ENCODE data around the gene NCKAP5.

NCKAP5 gene

DNA sequence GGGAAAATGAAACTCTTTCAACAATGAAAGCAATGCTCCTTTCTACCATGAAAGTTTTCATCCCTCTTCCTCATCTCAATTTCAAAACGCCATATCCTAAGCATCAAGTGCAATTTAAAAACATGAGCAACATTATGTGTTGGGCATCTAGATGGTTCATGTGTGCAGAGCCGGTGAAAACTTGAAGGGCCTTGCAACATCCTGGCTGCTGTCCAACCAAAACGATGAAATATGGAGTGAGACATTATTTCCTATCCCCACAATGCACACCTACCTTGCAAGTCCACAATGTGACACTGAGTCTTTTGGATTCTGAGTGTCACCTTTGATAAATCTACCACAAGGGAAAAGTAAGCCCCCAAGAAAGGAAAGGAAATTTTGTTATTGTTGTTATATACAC, 110.0 kb downstream of the NCKAP5 start:
- no peak for DNase-seq (ENCODE audit: low read depth)

DNA sequence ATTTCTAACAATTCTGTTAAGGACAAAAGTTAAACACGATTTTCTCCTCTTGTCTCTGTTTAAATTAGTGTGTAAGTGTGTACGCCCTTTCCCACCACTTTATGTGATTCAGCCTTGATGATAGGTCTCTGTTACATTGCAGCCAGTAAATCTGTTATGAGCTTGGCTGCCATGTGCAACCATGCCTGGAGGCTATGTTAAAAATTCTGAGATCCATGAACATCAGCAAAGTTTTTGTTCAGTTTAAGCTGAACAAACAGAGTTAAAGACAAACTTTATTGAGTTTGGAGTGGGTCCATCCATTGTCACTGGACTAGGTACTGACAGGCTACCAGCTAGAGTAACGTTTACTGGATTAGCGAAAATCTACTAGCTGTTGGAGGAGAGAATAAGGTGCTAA, 110.4 kb downstream of the NCKAP5 start:
- DNase-seq (ENCODE audit: low read depth), result no peak

DNA sequence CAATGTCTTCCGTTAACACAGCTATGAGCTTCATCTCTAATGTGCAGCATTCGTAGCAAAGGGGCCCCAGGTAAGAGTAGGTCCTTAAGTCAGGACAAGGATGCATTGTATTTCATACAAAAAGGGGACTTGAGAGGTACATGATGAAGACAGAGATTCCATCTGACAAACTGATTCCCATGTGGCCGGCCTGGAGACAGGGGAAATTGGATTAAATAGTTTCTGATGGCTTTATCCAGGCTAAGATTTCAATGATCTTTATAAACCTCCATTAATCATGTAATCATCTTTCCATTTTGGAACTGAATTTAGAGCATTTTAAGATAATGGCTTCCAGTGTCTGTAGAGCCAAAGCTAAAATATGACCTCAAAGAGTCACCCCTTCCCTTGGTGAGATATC, 111.3 kb downstream of the NCKAP5 start:
- no peak for DNase-seq (ENCODE audit: low read depth)

DNA sequence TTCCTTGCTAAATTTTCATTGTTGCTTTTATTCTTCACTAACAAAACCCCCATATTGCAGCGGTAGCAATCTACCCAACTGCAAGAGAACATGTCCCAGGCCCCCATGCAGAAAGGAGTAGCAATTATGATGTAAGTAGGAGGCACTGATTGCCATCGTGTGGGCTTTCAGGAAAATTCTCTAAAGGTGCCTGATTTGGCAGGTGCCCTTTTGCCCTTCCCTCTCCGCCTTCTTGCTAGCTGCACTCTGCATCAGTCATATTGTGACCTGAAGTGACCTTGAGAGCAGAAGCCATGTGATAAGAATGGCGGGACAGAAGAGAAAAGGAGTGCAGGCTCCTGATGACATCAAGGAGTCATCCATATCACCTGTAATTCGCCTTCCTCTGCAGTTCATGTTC, 112.1 kb downstream of the NCKAP5 start:
- no peak for DNase-seq (ENCODE audit: low read depth)

DNA sequence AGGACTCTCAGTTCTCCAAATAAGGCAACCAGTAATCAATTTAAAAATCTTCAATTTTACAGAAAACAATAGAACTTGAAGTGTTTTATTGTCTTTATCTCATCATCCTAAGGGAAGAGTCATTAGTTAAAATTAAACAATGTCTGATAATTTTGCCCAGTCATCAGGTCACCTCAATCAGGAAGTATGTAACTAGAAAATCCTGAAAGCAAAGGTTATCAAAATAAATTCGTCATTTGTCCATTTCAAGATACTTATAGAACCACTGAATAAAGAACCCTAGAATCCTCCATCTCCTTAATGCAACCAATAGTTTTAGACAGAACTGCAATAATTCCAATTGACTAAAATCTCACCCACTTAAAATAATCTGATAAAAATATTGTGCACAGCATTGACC, 115.2 kb downstream of the NCKAP5 start:
- DNase-seq (ENCODE audit: low read depth), result no peak

DNA sequence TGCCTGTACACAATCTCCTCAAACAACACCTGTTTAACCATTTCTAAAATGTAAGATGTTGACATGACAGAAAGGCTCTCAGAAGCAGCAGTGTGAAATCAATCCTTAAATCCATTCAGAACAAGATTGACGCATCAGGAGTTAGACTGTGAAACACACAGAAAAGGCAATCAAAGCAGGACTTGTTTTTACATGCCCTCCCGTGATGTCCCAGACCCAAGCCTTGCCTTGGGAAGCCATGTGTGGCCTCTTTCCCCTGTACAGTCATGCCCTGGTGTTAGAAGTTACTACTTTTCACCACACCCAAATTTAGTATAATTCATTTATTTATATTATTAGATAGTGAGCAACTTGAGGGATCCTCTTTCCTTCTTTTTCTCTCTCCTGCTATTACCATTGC, 115.7 kb downstream of the NCKAP5 start:
- DNase-seq (ENCODE audit: low read depth), result no peak

DNA sequence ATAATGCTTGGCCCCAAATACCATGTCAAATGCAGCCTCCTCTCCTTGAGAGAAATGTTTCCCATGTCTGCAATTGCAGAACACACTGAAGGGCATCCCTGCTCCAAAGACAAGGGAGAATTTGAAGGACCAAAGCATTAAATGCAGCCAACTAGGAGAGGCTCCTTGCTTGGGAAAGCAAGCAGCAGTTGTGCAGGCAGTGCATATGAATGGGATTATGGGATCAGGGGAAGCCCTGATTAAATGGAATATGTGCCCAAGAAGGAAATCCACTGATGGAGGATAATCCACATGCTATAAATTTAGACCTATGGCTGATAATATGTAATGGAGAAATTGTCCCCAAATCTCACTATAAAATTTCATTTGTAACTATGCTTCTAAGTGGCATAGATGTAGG, 116.1 kb downstream of the NCKAP5 start:
- no peak for DNase-seq (ENCODE audit: low read depth)

DNA sequence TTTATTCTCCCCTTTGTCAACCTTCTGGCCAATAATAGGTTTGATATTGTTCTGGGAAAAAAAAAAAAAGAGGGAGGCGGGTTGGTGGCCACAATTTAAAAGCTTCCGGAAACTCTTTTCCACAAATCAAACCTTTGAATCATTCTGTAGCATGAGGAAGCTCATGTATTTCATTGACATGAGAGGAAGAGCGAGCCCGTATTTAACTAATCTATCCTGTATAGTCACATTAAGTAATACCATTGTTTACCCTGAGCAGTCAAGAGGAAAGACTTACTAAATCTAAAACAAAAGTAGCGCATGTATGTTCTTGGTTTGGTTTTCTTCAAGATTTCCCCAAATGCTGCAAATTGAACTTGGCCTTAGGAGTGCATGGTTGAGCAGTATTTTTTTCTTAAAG, 120.1 kb downstream of the NCKAP5 start:
- no peak for DNase-seq (ENCODE audit: low read depth)

DNA sequence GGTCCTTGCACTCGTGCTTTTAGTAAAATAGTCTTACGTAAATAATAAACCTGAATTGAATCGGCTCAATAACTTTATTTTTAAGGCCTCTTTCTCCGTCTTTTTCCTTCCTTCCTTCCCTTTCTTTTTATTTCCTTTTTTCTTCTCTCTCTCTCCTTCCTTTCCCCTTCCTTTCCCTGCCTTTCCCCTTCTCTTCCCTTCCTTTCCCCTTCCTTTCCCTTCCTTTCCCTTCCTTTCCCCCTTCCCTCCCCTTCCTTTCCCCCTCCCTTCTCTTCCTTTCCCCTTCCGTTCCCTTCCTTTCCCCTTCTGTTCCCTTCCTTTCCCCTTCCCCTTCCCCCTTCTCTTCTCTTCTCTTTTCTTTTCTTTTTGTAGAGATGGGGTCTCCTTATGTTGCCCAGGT, 121.0 kb downstream of the NCKAP5 start:
- DNase-seq (ENCODE audit: low read depth), result no peak

DNA sequence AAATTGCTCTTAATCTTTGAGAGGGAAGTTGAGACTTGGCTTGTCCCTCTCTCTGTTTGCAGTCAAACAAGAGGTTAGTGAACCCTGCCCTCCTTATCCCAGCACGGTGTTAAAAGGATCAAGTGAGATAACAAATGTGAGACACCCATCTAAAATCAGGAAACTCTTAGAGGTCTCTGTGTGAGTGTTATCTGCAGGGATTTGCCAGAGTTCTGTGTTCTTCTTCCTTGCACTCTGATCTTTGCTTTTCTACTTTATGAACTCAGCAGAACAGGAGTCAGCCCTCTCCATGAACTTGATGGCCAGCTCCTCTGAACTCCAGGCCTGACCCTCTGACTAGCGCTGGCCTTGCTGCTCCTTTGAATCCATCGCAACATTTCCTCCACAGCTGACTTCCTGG, 123.8 kb downstream of the NCKAP5 start:
- no peak for DNase-seq (ENCODE audit: low read depth)

DNA sequence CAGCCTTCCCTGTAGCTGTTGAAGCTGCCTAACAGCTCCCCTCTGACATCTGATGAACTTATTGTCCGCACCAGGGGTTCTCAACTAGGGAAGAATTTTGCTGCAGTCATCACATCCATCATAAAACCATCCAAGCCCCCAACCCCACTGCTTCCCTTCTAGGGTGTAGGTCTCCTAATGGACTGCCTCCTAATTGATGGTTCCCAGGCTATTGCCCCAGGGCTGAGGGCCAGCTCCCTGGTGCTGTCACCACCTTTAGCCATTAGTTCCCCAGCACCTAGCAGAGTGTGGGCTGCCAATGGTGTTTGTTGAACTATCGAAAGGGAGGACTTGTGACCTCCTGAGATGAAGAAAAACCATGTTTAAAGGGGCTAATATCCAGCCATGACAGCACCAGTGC, 125.9 kb downstream of the NCKAP5 start:
- DNase-seq (ENCODE audit: low read depth), result no peak

DNA sequence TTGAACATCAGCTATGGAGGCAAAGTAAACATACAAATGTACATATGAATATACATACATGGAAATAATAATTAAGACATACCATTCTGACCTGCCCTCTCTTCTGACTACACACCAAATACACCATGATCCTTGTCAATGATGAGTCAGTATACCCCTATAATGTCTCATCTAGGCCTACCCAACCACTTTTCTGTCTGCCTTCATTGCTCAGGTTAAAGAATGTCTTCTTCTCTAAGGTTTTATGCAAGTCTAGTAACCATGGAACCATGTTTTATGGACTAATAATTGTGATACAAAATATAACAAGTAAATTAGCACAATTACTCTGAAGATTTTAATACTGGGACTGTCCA, 128.7 kb downstream of the NCKAP5 start:
- DNase-seq (ENCODE audit: low read depth), result no peak

DNA sequence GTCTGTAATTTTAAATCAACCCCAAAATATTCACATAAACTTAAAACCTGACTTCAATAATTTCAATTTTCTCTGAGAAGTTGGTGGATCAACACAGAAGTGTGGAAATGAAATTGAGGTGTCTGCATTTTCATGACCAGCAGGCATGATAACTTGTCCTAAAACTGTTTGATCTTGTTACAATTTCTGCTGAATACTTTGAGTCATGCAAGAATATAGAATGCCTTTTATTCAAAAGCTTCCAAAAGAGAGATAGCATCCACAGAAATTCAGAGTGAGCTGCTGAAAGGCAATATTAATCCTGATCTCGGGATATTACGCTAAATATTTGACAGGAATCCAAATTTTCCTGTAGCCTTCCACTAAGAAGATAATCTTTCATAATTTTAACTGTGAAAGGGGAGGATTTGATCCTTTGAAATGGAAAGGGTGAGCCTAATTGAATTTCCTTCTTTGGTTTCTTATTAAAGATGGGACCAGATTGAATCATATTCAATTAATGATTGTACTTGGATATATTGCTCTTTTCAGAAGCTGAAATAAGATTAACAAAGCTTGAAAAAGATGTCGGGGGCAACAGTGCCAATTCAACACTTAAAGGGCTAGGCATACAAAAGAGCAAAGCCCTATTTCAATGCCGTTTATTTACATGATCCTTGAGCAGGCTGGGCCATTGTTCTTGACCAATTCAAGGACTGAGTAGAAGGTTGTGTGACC, 129.3 kb downstream of the NCKAP5 start:
- no peak for DNase-seq (ENCODE audit: low read depth)

DNA sequence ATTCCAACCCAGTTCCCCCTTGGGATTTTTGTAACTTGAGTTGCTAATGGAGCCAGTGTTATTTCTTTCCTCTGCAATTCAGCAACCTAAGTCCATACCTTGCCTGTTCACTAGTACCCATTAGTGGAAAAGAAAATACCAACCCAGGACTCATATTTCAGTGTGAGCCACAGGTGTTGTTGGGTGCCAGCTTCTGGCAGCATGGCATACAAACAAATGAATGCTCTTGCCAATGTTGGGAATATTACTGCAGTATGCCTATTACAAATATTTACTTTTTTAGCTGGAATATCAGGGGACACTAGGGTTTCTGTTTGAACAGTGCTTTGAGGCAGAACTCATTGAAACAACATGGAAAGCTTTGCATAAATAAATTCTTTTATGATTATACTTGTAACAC, 130.2 kb downstream of the NCKAP5 start:
- DNase-seq (ENCODE audit: low read depth), result no peak

DNA sequence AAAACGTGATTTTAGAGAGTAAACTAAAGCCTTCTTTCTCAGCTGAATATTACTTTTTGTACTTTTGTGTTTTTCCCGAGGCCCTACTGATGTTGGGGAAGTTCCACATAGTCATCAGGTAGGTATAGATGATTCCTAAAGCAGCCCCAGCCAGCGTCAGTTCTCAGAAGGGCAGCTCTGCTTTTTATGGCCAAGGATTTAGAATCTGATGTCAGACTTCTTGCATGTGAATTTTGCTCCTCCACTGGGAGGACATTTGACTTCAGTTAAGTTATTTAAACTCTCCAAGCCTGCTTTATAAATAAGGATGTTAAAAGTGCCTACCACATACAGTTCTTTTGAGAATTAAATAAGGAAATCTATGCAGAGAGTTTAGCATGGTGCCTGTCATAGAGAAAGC, 130.8 kb downstream of the NCKAP5 start:
- no peak for DNase-seq (ENCODE audit: low read depth)

DNA sequence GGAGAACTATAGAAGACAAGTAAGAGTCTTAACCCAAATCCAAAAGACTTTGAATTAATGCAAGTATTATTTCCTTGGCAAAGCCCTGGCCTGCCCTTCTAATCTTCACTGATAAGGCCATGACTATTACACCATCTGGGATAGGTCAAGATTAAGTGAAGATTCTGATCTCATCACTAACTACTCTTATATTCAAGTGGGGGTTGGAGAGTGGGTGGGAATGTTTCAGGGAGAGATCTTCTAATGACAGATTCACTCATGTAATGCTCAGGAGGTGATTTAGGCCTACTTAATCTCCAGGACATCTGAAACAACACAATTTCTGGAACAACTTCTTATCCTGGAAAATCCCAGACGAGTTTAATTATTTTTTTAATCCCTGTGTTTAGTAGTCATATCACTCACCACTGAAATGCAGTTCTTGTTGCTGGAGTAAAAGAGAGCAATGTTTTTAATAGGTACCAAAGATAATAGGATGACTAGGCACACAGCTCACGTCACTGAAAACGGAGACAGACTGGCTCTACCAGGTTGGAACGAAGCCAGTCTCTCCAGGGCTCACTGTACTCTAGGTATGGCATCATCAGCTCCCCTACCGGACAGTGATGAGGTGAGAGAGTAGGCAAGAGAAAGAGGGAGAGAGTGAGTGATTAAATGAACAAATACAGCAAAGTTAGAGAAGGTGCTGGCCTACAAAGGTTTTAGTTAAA, 133.1 kb downstream of the NCKAP5 start:
- DNase-seq (ENCODE audit: low read depth), result no peak

DNA sequence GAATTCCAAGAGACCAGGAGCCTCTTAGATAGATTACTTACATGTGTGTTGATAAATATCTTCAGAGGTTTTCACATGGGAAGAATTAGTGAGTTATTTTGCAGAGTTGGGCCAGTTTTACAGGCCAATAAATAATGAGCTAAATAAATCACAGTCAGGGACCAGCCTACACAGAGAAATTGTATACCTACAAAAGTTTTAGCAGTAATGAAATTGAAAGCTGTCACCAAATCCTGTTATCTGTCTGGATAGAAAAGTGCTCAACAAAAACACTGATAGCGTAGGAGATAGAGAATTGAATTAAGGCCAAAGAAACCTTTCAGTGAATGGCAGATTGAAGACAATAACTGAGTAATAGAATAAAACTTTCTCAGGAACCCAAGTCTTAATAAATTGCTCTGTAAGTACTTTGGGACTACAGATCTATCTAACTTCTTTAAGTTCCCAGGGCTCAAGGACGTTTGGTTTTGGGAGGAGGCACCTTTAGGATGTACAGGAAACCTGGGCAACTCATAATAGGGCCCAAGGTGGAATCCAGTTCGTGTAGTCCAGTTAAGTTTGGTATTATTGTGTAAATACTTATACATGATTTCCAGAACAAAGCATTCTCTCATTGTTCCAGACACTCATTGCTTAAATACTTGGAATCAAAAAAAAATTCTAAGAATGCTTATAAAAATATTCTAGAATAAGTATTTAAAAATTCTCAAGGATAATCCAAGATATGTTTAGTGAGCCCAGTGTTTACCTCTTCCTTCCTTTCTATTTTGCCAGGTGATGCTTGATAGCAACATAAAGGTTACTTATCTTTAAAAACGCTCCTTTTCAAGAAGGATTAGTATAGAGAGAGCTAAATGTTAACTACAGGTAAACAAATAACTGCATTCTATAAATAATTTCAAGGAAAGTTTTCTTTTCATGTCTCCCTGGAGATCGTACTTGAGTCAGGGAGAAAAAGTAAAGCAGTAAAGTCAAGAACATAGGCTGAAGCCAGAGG, 134.5 kb downstream of the NCKAP5 start:
- no peak for DNase-seq (ENCODE audit: low read depth)

DNA sequence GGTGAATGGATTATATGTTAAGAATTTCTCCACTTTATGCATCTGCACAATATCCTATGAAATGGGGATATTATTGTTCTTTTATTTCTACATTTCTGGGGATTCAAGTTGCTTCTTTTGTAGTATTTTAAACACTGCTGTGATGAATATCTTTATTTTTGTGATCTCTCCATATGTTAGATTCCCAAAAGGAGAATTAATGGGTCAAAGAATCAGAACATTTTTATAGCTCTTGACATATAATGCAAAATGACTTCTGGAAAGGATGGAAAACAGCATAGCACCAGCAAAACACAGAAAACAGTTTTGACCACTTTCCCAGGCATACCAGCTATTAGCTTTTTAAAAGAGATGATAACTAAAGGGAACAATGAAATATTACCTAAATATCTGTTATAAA, 135.5 kb downstream of the NCKAP5 start:
- DNase-seq (ENCODE audit: low read depth), result no peak

DNA sequence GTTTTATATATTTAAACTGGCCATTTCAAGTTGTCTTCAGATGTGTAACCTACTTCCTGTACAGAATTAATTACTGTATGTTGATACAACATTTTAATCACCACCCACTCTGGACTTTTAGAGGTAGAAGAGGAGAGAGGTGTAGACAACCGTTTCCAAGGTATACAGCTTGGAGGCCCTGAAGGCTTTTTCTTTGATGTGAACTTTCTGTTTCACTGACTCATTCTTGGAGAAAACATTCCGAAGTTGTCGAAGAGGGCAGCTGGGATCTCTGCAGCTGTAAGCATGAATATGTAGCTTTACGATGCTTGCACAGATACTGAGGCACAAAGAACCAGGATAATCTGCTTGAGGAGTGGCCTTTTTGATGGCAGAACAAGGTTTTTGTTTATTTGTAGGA, 137.0 kb downstream of the NCKAP5 start:
- DNase-seq (ENCODE audit: low read depth), result no peak

DNA sequence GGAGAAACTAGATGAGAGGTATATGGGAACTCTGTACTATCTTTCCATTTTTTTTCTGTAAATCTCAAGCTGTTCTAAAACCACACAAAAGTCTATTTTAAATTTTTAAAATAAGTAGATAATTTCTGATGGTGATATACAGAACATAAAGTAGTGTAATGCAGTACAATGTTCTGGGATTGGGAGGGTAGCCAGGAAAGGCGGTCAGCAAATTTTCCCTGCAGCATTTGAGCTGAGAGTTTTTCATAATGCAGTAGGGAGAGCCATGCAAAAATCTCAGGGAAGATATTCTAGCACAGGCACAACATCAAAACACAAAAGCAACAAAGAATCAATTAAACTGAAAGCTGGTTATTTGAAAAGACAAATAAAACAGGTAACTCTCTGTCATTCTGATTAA, 141.5 kb downstream of the NCKAP5 start:
- DNase-seq (ENCODE audit: low read depth), result no peak

DNA sequence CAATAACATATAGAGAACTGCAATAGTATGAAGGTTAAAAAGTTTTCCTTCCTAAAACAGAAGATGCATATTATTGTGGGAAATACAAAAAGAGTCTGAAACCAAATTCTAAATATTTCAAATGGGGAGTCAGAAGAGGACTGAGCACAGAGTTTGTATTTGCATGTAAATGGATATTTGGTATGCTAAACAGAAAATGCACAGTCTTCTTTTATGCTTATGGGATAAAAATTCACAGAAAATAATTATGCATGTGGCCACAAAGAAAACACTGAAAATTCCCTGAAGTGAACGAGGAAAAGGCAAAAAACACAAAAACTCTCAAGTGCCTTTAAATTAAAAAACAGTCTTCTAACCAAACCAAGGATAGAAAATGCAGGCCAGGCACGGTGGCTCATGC, 142.7 kb downstream of the NCKAP5 start:
- no peak for DNase-seq (ENCODE audit: low read depth)

DNA sequence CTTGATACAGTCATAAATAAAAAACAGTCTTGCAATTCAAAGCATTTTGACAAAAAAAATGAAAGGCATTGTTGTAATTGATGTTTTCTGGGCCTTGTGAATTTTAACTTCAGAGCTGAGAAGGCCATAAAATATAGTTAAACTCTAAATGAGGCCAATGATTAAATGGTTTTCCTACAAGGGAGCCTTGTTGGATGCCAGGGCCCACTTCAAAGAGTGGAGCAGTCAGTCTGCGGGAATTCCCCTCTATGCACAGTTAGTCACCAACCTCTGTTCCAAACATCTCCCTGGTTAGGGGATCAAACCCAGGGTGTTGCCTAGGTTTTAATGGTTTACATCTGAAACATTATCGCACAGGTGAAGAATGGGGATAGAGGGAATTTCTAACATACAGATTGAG, 143.4 kb downstream of the NCKAP5 start:
- DNase-seq (ENCODE audit: low read depth), result no peak

DNA sequence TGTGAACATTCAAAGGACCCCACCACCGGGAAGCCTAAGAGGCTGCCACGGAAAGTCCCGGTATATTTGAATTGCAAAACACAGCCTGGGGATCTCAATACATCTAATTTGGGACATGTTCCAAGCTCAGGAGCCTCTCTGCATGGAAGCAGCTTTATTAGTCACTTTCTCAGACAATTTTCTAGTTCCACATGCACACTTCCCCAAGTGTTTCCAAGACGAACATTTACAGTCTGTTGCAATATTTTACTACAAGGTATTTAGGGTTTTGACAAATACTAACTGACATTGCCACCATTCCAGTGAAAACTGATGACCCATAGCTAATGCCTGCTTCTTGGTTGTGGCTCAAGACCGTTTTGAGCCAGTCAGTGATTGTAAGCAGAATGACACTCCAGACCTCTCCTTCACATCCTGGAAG, 145.3 kb downstream of the NCKAP5 start:
- DNase-seq (ENCODE audit: low read depth), result no peak
